ENCODE measurements around the gene RGMA.

Gene RGMA

DNA sequence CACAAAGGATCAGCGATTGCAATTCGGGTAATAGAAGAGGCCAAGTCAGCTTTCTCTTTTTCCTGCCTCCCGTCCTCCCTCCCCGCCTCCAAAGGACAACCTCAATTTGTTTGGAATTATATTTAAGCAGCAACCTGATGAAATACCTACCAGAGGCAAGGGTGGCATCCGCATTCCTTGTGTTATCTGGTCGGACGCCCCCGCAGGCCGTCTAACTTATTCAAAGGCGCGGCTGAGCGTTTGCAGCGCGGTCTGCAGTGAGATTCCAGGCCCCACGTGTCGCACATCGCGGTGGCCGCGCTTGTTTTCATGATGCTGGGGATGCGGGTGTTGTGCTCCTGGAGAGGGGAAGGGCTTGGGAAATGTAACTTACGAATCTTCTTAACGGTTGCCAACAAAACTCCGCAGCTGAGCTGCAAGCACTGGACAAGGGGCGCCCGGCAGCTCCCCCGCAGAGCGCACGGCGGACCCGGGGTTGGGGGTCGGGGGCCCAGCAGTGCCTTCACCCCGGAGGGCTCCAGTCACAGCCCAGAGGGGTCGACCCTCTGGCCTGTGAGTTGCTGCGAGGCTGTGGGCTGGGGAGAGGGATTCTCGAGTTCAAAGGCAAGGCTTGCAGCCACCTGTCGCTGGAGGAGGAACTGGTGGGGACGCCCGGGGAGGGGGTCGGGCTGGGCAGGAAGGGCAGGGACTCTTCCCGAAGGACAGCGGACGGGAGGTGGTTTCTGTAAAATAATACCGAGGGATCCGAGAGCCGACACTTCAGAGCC, 20.5 kb upstream of the RGMA start:
- Histone ChIP-seq H3K27ac (no peak overlapping the region), H3K36me3 (replicated peaks) (no peaks in the 10 kb centered on the region), H3K4me3 (ENCODE audit: low read depth, low read length) (no peak overlapping the region), H3K27me3 (replicated peaks) (peaks cover 4% of the 10 kb centered on the region)
- DNase-seq: no peak
- in situ Hi-C loops (cut with HindIII; ENCODE audit: low pct_ligation_motif_present, low sequenced_read_pairs): no loop called here
- TF ChIP-seq, protein P1, sequence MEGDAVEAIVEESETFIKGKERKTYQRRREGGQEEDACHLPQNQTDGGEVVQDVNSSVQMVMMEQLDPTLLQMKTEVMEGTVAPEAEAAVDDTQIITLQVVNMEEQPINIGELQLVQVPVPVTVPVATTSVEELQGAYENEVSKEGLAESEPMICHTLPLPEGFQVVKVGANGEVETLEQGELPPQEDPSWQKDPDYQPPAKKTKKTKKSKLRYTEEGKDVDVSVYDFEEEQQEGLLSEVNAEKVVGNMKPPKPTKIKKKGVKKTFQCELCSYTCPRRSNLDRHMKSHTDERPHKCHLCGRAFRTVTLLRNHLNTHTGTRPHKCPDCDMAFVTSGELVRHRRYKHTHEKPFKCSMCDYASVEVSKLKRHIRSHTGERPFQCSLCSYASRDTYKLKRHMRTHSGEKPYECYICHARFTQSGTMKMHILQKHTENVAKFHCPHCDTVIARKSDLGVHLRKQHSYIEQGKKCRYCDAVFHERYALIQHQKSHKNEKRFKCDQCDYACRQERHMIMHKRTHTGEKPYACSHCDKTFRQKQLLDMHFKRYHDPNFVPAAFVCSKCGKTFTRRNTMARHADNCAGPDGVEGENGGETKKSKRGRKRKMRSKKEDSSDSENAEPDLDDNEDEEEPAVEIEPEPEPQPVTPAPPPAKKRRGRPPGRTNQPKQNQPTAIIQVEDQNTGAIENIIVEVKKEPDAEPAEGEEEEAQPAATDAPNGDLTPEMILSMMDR (IDR thresholded peaks at IDR 0.05; ENCODE audit: low read depth, low read length, missing control alignments): no peak

DNA sequence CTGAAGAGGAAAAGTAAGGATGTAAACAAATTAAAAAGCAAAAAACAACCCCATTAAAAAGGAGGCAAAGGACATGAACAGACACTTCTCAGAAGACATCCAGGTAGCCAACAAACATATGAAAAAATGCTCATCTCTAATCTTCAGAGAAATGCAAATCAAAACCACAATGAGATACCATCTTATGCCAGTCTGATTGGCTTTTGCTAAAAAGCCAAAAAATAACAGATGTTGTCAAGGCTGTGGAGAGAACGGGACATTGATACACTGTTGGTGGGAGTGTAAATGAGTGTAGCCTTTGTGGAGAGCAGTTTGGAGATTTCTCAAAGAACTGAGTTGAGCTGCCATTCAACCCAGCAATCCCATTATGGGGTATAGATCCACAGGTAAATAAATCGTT, 18.6 kb upstream of the RGMA start:
- in situ Hi-C loops (cut with HindIII; ENCODE audit: low pct_ligation_motif_present, low sequenced_read_pairs): no loop called here
- no peak overlapping the region for H3K4me3 ChIP-seq (ENCODE audit: low read depth, low read length)
- DNase-seq: no peak
- no peak overlapping the region for H3K27ac ChIP-seq
- peaks cover 4% of the 10 kb centered on the region for H3K27me3 ChIP-seq (replicated peaks)
- TF ChIP-seq, protein P1 (IDR thresholded peaks at IDR 0.05; ENCODE audit: low read depth, low read length, missing control alignments): no peak
- H3K36me3 ChIP-seq (replicated peaks): no peaks in the 10 kb centered on the region

DNA sequence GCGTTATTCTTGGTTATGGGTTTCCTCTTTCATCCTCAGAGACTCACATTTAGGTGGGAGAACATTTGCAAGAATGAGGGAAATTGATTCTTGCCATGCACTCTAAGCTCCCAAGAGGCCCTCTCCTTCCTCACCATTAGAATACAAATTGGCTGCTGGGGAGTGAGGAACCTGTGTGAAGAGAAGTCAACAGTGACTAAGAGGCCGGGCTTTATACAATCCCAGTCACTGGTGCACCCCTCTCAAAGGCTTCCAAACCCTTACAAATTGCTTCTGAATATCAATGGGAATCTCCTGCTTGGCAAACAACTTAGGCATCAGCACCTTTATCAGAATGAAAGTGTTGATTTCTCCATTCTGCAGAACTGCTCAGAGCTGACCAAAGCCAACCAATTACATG, 16.5 kb upstream of the RGMA start:
- in situ Hi-C loops (cut with HindIII; ENCODE audit: low pct_ligation_motif_present, low sequenced_read_pairs): no loop called here
- no peaks in the 10 kb centered on the region for H3K36me3 ChIP-seq (replicated peaks)

DNA sequence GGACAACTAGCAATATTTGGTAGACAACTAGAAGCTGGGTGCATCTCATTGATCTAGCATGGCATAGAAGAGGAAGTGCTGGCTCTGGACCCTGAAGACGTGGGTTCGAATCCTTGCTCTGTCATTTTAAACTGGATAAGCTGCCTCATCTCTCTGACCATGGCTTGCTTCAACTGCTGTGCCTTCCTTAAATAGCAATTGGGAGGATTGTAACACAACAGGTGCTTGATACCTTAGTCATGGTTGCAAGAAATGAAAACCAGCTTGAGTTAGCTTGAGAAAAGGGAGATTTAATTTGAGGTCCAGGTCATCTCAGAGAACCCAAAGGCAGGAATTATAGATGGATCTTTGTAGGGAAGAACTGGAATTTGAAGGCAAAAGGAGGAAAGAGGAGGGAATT, 14.8 kb upstream of the RGMA start:
- TF ChIP-seq, protein P1 (IDR thresholded peaks at IDR 0.05; ENCODE audit: low read depth, low read length, missing control alignments): no peak
- Histone ChIP-seq H3K27me3 (replicated peaks) (peaks cover 2% of the 10 kb centered on the region), H3K36me3 (replicated peaks) (no peaks in the 10 kb centered on the region), H3K4me3 (ENCODE audit: low read depth, low read length) (no peak overlapping the region), H3K27ac (no peak overlapping the region)
- in situ Hi-C loops (cut with HindIII; ENCODE audit: low pct_ligation_motif_present, low sequenced_read_pairs): no loop called here
- DNase-seq: no peak

More for the DNA sequence above, 16.5 kb upstream of the RGMA start:
- no peak for DNase-seq
- no peak overlapping the region for H3K4me3 ChIP-seq (ENCODE audit: low read depth, low read length)
- no peak overlapping the region for H3K27ac ChIP-seq
- peaks cover 4% of the 10 kb centered on the region for H3K27me3 ChIP-seq (replicated peaks)
- TF ChIP-seq, protein P1 (IDR thresholded peaks at IDR 0.05; ENCODE audit: low read depth, low read length, missing control alignments): no peak

DNA sequence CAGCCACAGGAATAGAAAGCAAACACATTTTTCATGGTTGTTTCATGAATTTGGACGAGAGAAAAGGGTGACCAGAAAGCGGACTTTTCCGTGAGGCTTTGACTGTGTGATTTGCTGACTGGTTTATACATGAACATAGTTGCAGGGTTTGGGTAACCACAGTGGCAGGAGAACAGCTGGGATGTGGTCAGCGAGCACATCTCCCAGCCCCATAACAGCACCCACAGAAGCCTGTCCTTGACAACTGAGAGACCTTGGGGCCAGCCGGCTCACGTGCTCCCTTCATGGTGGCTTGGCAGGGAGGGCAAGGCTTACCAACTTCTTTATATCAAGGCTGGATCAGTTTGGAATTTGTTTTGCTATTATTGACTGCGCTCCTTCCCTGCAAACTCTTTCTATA, 13.2 kb upstream of the RGMA start:
- Histone ChIP-seq H3K27me3 (replicated peaks) (no peaks in the 10 kb centered on the region), H3K27ac (no peak overlapping the region), H3K4me3 (ENCODE audit: low read depth, low read length) (no peak overlapping the region), H3K36me3 (replicated peaks) (no peaks in the 10 kb centered on the region)
- no peak for DNase-seq
- in situ Hi-C loops (cut with HindIII; ENCODE audit: low pct_ligation_motif_present, low sequenced_read_pairs): no loop called here
- TF ChIP-seq, protein P1 (IDR thresholded peaks at IDR 0.05; ENCODE audit: low read depth, low read length, missing control alignments): no peak

DNA sequence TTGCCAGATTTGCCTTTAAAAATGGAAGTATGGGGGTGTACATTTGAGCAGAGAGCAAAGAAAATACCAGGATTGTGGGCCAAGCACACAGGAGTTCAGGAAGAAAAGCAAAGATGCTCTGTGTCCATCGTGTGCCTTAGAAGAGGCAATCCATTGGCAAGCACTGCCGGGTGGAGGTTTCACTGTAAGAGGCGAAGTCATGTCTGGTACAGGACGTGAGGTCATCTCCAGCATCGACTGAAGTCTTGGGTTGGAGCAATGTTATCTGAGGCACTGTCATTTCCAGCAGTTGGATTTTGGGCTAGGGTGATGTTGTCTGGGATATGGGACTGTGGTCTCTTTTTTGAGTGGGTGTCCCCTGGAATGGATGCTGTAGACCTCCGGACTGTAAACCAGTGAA, 4.8 kb upstream of the RGMA start:
- TF ChIP-seq, protein P1 (IDR thresholded peaks at IDR 0.05; ENCODE audit: low read depth, low read length, missing control alignments): no peak

More for the DNA sequence above, 4.8 kb upstream of the RGMA start:
- in situ Hi-C loops (cut with HindIII; ENCODE audit: low pct_ligation_motif_present, low sequenced_read_pairs): no loop called here
- H3K4me3 ChIP-seq (ENCODE audit: low read depth, low read length): no peak overlapping the region
- DNase-seq: no peak
- peaks cover 20% of the 10 kb centered on the region for H3K27me3 ChIP-seq (replicated peaks)
- H3K27ac ChIP-seq: no peak overlapping the region
- H3K36me3 ChIP-seq (replicated peaks): no peaks in the 10 kb centered on the region
